ENCODE data around the gene C5orf63.
"Not testable (repeated sequence)": the region's sequence is repeated elsewhere in the genome, so short reads cannot be mapped to it uniquely, and the experiment has no call there.

Gene C5orf63

DNA sequence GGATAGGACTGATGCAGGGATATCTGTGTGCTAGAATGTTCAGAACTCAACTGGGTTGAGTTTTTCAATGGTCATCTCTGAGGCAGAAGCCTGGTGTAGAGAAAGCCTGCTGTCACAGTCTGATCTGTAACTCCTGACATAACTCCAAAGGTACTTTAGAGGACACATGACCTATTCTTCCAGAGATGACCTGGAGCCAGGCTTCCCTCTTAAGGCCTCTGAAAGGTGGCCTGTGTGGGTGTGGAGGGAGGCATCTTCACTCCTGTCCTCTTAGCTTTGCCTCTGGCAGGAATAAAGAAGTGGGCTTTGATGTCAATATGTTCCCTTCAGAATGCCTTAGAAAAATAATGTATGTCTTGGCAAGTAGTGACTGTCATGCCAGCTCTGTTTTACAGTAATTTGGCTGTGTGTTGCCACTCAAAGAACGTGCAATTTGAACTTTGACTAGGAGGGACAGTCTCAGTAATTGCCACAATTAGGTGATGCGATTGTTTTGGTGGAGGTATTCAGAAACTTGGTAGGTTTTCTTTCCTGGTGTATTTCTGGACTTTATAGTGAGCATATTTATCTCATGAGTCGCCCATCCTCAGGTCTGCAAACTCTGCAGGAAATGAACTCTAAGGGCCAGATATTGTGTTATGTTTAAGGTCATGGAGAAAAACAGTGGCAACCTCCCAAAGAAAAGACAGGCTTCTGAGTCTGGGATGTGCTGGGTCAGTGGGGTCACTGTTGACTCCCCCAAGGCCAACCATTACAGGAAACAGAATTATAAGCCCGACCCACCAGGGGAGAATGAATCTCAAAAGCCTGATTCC is 3.2 kb upstream of the C5orf63 start:
- DNase-seq (ENCODE audit: extremely low read depth in 1 of 2, low read depth in 1 of 2), result no peak

DNA sequence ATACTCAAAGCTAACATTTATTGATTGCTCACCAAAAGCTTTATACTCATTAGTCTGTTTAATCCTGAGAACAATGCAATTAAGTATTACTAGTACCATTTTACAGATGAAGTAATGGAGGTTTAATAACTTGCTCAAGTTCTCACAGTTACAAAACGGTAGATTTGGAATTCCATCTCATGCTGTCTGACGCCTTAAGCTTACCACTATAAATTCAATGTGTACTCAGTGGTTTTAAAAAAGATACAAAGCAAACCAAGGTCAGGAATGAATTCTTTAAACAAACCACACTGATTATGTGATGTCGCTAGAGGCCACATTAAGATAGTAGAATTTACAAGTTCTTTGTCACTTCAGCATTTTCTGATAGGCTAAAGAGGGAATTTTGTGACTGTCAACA is 1.2 kb upstream of the C5orf63 start:
- no peak for DNase-seq (ENCODE audit: extremely low read depth in 1 of 2, low read depth in 1 of 2)

DNA sequence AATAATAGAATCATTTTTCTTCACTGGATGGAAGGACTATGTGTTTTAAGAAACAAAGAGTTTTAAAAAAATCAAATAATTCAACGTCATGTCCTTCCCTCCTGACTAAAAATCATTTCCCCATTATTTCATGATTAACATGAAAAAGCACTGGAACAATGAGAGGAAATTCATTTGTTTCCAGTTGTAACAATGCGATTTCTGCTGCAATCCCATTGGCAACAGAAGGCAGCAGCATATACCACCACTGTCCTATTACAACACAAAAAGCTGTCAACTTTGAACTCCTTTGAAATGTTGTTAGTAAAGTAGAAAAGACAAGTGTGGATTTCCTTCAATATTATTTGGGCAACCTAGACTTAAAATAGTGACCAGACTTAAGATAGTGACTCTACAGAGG is 3.1 kb downstream of the C5orf63 start:
- DNase-seq (ENCODE audit: extremely low read depth in 1 of 2, low read depth in 1 of 2), result no peak

DNA sequence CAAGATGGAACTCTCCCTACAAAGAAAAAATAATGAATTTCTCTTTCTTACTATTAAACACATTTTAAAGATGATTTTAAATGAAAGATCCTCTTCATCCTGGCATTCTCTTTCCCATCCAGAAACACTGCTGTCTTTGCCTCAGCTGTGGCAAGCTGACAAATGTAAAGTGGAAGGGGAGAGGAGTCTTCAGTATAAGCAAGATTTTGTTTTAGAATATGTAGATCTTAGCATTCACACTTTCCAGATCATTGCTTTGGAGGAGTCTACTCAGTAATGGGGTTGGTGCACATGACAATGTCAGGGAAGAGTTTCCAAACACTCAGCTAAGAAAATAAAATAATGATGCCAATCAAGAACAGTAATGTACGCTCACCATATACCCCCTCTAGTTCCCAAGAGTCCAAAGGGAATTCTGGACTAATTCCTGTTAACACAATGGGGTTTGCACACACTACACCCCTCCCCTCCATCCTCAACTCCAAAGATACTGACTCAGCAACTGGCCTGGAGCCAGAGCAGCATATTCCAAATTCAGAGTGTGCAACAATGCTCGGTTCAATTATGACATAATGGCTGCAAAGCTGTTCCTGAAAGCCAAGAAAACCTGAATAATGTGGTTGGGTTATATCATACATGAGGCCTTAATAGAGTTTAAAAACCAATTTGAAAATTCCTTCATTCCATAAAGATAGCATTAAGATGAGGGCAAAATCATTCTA is 4.6 kb downstream of the C5orf63 start:
- no peak for DNase-seq (ENCODE audit: extremely low read depth in 1 of 2, low read depth in 1 of 2)

DNA sequence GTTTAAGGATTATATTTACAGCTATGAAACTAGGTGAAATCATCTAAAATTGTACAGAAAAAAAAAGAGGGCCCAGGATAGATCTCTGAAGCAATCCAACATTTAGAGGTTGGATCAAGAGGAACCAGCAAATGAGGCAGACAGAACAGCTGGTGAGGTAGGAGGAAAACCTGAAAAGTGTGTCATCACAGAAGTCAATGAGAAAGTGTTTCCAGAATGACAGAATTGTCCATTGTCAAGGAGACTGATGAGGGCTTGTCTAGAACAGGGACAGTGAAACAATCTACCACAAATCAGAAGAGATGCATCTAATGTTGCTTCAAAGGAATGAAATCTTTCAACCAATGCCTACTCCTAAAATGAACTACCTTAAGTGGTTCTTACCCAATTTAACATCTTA is 6.6 kb downstream of the C5orf63 start:
- no peak for DNase-seq (ENCODE audit: extremely low read depth in 1 of 2, low read depth in 1 of 2)

DNA sequence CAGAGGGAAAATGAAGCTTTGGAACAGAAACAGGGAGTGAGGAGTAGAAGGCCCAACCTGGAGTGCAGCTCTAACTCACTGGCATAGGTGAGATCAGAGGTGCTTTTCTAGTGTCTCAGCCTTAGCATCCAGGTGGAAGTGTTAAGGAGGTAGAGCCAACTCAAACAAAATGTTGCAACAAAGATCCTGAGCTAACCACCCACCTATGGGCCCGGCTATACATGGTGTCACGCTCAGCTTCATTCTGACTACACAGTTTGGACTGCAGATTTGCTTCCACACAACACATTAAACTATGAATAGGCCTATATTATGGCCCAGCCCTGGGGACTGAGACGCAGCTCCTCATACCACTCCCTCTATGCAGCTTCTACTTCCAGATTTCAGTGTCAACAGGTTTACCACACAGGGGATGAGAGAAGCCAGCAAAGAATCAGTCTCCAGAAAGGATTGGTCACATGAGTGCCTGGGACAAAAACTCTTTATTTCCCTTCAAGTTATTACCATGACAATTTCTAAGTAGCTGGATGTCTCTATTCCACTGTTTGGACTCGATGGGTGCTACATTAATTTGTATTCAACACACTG is 9.0 kb downstream of the C5orf63 start:
- no peak for DNase-seq (ENCODE audit: extremely low read depth in 1 of 2, low read depth in 1 of 2)

DNA sequence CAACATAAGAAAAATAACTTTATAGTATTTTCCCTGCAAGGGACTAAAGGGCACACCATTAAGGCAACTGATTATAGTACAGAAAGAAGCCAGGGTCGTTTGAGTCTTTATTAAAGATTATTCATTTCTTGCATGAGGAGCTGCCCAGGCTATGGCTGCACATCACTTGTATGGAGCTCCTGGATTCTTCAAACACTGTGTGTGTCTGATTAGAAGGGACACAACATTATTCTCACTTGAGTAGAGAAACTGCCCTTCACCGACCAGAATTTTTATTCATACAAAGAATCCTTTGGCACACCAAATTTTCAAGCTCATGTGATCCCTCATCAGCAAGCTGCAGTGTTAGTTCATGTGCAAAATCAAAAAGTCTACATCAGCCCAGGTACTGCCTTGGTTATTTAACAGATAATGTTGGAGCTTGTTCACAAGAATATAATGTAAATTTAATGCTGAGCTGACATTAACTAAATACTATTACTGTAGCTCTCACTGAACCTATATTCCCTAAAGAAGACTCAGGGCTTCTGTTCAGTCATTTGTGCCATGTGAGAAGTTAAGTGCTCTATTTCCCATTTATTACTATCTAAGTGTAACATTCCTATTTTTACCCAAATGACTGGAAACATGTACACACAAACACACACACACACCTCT is 9.9 kb downstream of the C5orf63 start:
- no peak for DNase-seq (ENCODE audit: extremely low read depth in 1 of 2, low read depth in 1 of 2)

DNA sequence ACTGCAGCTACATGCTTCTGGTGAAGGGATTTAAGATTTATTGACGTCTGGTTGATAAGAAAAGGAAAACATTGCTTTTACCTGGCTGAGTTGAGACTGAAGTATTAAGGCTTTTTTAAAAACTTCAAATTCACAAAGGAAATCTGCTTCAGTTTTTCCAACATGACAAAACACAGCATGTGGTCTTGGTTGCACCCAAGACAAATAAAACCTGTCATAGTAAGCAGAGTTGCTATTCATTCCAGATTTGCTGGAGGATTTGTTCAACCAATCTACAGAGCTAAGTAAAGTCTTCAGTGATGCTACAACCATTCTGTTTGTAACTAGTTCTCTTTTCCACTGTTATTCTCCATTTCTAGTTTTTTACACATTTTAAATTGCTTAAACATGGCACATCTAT is 11.3 kb downstream of the C5orf63 start:
- no peak for DNase-seq (ENCODE audit: extremely low read depth in 1 of 2, low read depth in 1 of 2)

DNA sequence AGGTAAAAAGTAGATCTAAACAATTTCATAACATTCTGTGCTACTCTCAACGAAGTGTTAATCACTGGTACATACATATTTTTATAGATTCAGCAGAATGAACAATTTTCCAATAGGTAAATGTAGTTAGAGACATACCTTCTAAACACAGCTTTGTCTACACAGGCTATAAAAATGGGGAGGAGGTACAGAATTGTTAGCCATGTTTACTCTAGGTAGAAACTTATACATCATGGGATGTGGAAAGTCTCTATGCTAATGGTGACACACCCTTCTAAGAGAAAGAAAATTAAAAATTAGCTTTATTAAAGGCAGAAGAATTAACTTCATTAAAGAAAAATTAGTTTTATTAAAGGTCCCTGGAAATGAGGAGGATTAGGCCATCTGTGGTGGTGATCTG is 11.8 kb downstream of the C5orf63 start:
- DNase-seq (ENCODE audit: extremely low read depth in 1 of 2, low read depth in 1 of 2), result no peak

DNA sequence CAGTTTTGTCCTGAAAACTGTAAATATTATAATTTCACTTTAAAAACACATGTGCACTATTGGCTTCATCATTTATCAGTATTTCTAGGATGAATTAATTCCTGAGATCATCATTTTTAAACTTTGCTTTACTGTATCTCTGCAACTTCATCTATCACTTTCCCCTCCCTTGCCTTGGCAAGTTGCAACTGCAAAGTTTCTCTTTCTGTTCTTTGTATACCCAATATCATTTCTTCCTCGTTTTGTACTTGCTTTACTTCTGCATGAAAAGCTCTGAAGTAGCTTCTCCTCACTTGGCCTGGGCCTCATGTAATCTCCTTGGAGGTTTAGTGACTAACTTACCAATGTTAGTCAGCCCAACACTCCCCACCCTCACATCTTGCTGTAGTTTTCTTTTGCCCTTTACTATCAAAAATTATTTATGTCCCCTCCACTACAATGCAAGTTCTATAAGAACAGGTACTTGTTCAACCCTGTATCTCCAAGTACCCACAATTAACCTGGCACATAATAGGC is 12.8 kb downstream of the C5orf63 start:
- no peak for DNase-seq (ENCODE audit: extremely low read depth in 1 of 2, low read depth in 1 of 2)

DNA sequence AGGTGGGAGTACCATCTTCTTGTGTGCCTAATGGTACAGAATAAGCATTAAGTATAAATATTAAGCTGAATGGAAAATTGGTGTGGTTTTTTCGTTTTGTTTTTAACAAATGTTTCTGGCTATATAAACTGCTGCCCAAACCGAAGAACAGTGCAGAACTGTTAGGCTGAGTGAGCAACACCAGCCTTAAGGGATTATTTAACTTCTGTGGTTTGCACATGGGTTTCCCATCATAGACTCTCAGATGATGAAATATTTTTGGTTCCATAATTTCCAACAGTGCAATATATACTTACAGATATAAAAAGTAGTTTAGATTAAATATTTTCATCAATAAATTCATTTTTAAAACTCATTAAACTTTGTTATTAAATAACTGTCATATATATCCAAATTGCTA is 16.4 kb downstream of the C5orf63 start:
- DNase-seq (ENCODE audit: extremely low read depth in 1 of 2, low read depth in 1 of 2), result no peak

DNA sequence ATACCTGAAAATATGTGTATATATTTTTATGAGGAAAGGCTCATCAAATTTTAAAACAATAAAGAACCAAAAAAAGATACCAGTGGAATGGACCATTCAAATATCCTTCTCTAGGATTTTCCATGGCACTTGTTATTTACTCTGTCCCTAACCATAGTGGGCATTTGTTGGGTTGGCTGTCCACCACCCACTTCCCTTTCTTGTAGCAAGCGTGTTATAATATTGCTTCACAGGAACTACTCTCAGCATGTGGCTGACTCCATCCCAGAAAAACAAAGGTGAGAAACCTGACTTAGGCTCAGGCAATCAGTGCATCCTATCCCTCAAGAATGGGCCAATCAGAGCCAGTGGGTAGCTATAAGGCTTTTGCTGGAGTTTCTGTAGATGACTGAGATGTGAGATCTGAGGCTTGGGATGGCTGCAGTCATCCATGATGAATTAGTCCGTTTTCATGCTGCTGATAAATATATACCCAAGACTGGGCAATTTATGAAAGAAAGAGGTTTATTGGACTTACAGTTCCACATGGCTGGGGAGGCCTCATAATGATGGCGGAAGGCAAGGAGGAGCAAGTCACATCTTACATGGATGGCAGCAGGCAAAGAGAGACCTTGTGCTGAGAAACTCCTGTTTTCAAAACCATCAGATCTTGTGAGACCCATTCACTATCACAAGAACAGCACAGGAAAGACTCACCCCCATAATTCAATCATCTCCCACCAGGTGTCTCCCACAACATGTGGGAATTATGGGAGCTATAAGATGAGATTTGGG is 17.2 kb downstream of the C5orf63 start:
- no peak for DNase-seq (ENCODE audit: extremely low read depth in 1 of 2, low read depth in 1 of 2)

DNA sequence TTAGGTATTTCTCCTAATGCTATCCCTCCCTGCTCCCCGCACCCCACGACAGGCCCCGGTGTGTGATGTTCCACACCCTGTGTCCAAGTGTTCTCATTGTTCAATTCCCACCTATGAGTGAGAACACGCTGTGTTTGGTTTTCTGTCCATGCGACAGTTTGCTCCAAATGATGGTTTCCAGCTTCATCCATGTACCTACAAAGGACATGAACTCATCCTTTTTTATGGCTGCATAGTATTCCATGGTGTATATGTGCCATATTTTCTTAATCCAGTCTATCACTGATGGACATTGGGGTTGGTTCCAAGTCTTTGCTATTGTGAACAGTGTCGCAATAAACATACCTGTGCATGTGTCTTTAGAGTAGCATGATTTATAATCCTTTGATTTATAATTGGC is 19.8 kb downstream of the C5orf63 start:
- DNase-seq (ENCODE audit: extremely low read depth in 1 of 2, low read depth in 1 of 2), result not testable (repeated sequence)

DNA sequence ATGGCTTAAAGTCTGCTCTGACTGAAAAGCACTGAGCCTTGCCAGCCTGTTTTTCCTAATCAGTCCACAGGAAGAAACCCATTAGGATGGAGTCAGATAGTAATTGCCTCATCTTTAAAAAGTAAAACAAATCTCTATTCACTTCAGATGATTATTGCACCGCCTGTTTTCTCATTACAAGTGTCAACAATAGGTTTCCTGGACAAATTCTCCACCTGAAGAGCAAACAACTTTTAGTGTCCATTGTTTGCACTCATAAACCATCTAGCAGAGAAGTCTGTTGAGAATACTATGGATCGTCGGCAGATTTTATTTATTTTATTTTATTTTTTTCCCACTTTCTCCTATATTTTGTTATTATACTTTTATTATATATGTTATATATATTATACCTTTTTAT is 20.3 kb downstream of the C5orf63 start:
- no peak for DNase-seq (ENCODE audit: extremely low read depth in 1 of 2, low read depth in 1 of 2)

DNA sequence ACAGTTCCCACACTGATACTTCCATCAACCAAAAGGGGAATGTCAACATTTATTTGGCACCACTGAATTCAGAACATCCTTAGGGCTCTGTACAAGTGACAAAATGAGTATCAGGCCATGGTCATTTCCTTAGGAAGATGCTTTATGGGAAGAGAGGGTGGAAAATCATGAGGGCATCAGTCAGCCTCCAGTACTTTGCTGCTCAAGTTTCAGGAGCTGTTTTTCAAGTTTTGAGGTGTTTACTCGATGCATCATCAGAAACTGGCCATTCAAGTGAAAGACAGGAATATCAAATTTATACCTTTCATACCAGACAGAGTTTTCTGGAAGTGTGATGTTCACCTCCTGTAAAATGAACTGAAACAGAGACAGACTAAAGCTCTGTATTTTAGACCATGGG is 21.7 kb downstream of the C5orf63 start:
- no peak for DNase-seq (ENCODE audit: extremely low read depth in 1 of 2, low read depth in 1 of 2)

DNA sequence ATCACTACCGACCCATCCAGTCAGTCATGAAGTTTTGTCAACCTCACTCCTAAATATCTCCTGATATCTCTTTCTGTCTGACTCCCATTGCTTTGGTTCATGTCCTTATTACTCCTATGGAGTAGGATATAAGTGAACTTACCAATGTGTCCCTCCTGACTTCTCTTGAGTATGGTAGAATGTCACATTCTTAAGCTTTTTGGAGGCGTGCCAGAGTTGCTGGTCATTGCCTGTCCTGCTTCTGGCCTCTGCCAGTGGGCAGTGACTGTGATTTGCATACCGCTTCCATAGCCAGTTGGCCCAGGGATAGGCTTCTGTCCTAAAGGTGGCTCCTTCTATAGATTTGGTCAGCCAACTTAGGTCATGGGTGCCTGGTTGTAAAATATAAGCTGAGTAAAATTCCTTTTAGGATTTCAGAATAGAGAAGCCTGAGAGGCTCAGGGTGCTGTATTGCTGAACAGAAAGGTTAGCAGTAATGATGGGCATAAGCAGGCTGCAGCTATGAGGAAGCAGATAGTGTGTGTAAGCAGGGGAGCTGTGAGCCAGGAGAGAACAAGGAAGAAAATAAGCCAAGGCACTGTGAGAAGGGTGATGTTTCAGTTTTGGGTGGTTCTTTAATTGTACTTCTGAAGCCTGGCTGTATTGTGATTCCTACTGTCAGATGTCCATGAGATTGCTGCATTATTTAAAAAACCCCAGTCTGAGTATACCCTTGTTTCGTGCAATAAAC is 26.8 kb downstream of the C5orf63 start:
- no peak for DNase-seq (ENCODE audit: extremely low read depth in 1 of 2, low read depth in 1 of 2)

DNA sequence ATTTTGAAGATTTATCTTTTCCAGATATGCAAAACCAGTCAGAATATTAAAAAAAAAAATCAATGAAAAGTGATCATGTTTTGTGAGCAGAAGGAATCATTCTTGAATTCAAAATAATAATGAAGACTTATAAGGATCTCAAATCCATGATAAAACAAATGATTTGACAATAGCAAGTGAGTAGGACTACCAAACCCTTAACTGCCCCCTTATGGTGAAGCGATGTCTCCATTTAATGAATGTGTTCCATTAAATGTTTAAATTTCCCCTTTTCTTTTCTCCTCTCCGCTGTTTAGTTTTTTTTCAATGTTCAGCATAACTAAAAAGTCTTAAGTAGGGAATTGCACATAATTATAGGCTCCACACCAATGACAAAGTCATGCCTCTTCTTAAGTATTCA is 30.7 kb downstream of the C5orf63 start:
- DNase-seq (ENCODE audit: extremely low read depth in 1 of 2, low read depth in 1 of 2), result no peak

DNA sequence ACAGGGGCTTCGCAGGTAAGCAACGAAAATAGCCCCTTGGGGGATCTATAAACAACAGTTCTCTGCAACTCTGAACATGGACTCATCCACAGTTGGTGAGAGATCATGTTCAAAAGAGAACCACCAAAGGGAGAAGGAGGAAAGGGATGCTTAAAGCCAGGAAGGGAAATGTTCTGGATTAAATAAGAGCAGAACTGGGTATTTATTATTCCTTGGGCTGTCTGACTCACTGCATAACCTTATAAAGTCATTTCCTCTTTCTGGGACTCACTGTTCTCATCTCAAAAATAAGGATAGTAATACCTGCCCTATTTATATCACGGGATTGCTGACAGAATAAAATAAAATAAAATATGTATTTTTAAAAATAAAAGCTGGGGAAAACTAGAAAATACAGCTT is 31.7 kb downstream of the C5orf63 start:
- no peak for DNase-seq (ENCODE audit: extremely low read depth in 1 of 2, low read depth in 1 of 2)

DNA sequence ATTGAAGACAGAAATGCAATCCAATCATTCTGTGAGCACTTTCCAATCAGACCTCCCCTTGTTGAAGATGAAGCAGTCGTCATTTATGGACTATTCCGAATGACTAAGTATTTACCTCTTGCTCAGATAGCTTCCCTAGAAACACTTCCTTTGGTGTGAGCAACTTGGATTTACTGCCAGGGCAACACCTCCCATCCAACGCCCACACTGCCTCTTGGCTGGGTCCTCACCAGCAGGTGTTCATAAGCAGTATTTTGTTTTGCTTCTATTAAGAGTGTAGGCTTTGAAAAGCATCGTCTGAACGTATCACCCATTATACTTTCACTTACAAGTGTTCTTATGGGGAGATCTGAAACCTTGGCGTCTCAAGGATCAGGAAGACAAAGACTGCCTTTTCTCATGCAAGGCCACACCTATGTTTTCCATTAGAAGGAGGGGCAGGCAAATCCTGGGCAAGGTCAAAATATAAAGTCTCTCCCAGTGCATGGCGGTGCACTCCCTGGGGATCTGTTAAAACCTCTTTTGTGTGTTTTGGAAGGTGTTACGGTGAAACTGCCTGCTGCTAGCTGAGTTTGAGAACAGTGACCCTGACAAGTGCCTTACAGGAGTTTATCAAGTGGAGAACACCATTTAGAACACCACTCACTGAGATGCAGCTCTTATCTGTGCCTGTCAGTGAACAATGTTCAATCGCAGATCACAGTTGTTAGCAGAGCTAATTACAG is 32.3 kb downstream of the C5orf63 start:
- no peak for DNase-seq (ENCODE audit: extremely low read depth in 1 of 2, low read depth in 1 of 2)
